ENCODE results near the gene A3GALT2.

DNA sequence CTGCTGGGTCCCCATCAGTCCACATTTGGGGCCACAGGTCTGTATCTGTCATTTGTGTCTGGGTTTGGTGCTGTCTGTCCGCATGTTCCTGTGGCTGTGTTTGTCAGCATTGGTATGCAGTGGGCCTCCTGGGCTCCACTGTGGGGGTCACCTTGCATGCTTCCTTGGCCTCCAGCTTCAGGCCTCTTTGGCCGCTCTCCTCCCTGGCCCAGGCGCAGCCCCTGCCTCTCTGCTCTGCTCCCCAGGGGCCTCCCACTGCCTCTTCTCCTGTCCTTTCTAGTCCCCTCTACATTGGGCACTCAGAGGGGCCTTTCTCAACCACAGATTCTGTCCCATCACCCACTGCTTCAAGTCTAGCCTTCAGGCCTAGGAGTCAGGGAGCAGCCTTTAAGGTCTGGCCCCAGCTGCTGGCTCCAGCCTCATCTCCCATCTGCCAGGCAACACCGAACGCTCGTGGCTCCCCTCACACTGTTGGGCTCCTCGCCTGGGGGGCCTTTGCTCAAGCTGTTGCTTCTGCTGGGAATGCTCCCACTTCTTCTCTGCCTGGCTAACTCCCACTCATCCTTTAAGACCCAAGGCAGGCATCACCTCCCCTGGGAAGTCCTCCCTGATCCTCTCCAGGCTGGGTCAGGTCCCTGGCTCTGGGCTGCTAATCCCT lies 50.0 kb downstream of the A3GALT2 start:
- TF ChIP-seq CTCF (conservative IDR thresholded peaks at IDR 0.05) (no peak), EZH2 (IDR thresholded peaks at IDR 0.05; ENCODE audit: low read depth) (no peak)

Measured in PC-9 (cell line).